ENCODE results near the gene ARVCF. TPM values are rescaled to one million over a fixed set of nuclear protein-coding genes. Genes with fewer than 3 reads are reported as not detected.

The ARVCF gene
- total and polyA plus RNA-seq, 2 donors (not counting 3 experiments of a cell fraction or from before 2014, with no cell fraction given), result 81.3 to 105 TPM

- H3K79me2 ChIP-seq (ENCODE audit: control insufficient read depth, insufficient read depth, low read length), result no peaks in the 10 kb centered on the region
- H3K4me1 ChIP-seq (ENCODE audit: control insufficient read depth, extremely low read depth, insufficient read depth, low read length), result peaks cover 19% of the 10 kb centered on the region
- ChIA-PET CTCF (interaction anchor here (0.7 to 12.2 kb wide), 11 partner anchors 9 to 244 kb away, joined by 3 to 304 read pairs (median 7); partner anchors contain the start of gene TANGO2), POLR2A (interaction anchor here (1.2 to 2.0 kb wide), 3 partner anchors 11 to 38 kb away, joined by 3 to 8 read pairs (median 7); no protein-coding TSS in a partner anchor)
- peak; percentile 82 for FAIRE-seq
- H3K27me3 ChIP-seq (ENCODE audit: control insufficient read depth in 2 of 2, insufficient read depth in 2 of 2, low read length in 2 of 2), result no peaks in the 10 kb centered on the region
- intact Hi-C loops (cut with micrococcal nuclease) (loop anchor here (1.0 to 2.0 kb wide), 3 partner anchors 11 to 38 kb away; no protein-coding TSS in a partner anchor), dilution Hi-C loops (cut with MboI; ENCODE audit: extremely low pct_ligation_motif_present, low sequenced_read_pairs) (no loop called here)
- peak; percentile 68 for DNase-seq (ENCODE audit: low read depth, low spot score)
- no peak overlapping the region for H3K4me3 ChIP-seq (replicated peaks in 1 of 3; ENCODE audit: insufficient read depth in 1 of 3, low read depth in 1 of 3, low read length in 3 of 3)
- H3K9ac ChIP-seq (replicated peaks; ENCODE audit: extremely low read depth, insufficient read depth, low read length), result peak overlapping the region; percentile 21
- BruUV-seq (replicated peaks), result no TSS peak
- H2AFZ ChIP-seq (ENCODE audit: low read depth, low read length), result no peak overlapping the region
- H3K27ac ChIP-seq (ENCODE audit: insufficient read depth, low read depth, low read length), result peak overlapping the region; percentile 65
- no peaks in the 10 kb centered on the region for H3K9me3 ChIP-seq (replicated peaks; ENCODE audit: control insufficient read depth, insufficient read depth, low read length)
- no peak for TF ChIP-seq MYC (IDR thresholded peaks at IDR 0.05; ENCODE audit: low read depth, low read length)
- peak; percentile 66 for TF ChIP-seq POLR2AphosphoS5 (IDR thresholded peaks at IDR 0.05; ENCODE audit: insufficient read depth, low read depth, low read length)
- TF ChIP-seq POLR2A (IDR thresholded peaks at IDR 0.05; ENCODE audit: low read depth, low read length), result no peak
- peak; percentile 61 for TF ChIP-seq FOS (IDR thresholded peaks at IDR 0.05; ENCODE audit: borderline replicate concordance, insufficient read depth, low read length)
- no peaks in the 10 kb centered on the region for H4K20me1 ChIP-seq (replicated peaks; ENCODE audit: control insufficient read depth, extremely low read depth, insufficient read depth, low read length)
- H3K36me3 ChIP-seq (ENCODE audit: control insufficient read depth in 2 of 2, extremely low read depth in 1 of 2, insufficient read depth in 2 of 2, low read length in 2 of 2), result peaks cover 14 to 57% of the 10 kb centered on the region in 2 experiments
- no peaks in the 10 kb centered on the region for H3K9me1 ChIP-seq (replicated peaks; ENCODE audit: control insufficient read depth, extremely low read depth, insufficient read depth, low read length)
- peak overlapping the region; percentile 16 for H3K4me2 ChIP-seq (ENCODE audit: insufficient read depth, low read length)
Observed at GRCh38 chr22:19974935-19975706, 41.5 kb downstream of the ARVCF start.

GRCh38 chr22:19974268-19974861 is 42.3 kb downstream of the ARVCF start:
- no peaks in the 10 kb centered on the region for H3K9me1 ChIP-seq (replicated peaks; ENCODE audit: control insufficient read depth, extremely low read depth, insufficient read depth, low read length)
- intact Hi-C loops (cut with micrococcal nuclease), result loop anchor here (2.0 kb wide), 1 partner anchor 20 kb away; no protein-coding TSS in a partner anchor
- CTCF ChIA-PET, result interaction anchor here (0.5 to 12.2 kb wide), 13 partner anchors 9 to 244 kb away, joined by 3 to 304 read pairs (median 6); partner anchors contain the start of gene TANGO2
- dilution Hi-C loops (cut with MboI; ENCODE audit: extremely low pct_ligation_motif_present, low sequenced_read_pairs), result no loop called here
- no peaks in the 10 kb centered on the region for H4K20me1 ChIP-seq (replicated peaks; ENCODE audit: control insufficient read depth, extremely low read depth, insufficient read depth, low read length)
- H3K4me3 ChIP-seq (replicated peaks in 1 of 3; ENCODE audit: insufficient read depth in 1 of 3, low read depth in 1 of 3, low read length in 3 of 3), result no peak overlapping the region
- H2AFZ ChIP-seq (ENCODE audit: low read depth, low read length), result no peak overlapping the region
- H3K9ac ChIP-seq (replicated peaks; ENCODE audit: extremely low read depth, insufficient read depth, low read length), result no peak overlapping the region
- peaks cover 19% of the 10 kb centered on the region for H3K4me1 ChIP-seq (ENCODE audit: control insufficient read depth, extremely low read depth, insufficient read depth, low read length)
- peak overlapping the region; percentile 65 for H3K27ac ChIP-seq (ENCODE audit: insufficient read depth, low read depth, low read length)
- TF ChIP-seq FOS (IDR thresholded peaks at IDR 0.05; ENCODE audit: borderline replicate concordance, insufficient read depth, low read length) (no peak), POLR2A (IDR thresholded peaks at IDR 0.05; ENCODE audit: low read depth, low read length) (peak; percentile 17), POLR2AphosphoS5 (IDR thresholded peaks at IDR 0.05; ENCODE audit: insufficient read depth, low read depth, low read length) (peak; percentile 37)
- POLR2A ChIA-PET, result interaction anchor here (0.6 to 2.0 kb wide), 5 partner anchors 10 to 39 kb away, joined by 3 to 8 read pairs (median 5); no protein-coding TSS in a partner anchor
- peak; percentile 93 for FAIRE-seq
- DNase-seq (ENCODE audit: low read depth, low spot score), result peak; percentile 92
- no TSS peak for BruUV-seq (replicated peaks)
- no peaks in the 10 kb centered on the region for H3K27me3 ChIP-seq (ENCODE audit: control insufficient read depth in 2 of 2, insufficient read depth in 2 of 2, low read length in 2 of 2)
- H3K36me3 ChIP-seq (ENCODE audit: control insufficient read depth in 2 of 2, extremely low read depth in 1 of 2, insufficient read depth in 2 of 2, low read length in 2 of 2), result peaks cover 14 to 58% of the 10 kb centered on the region in 2 experiments
- no peaks in the 10 kb centered on the region for H3K79me2 ChIP-seq (ENCODE audit: control insufficient read depth, insufficient read depth, low read length)
- no peaks in the 10 kb centered on the region for H3K9me3 ChIP-seq (replicated peaks; ENCODE audit: control insufficient read depth, insufficient read depth, low read length)
- no peak overlapping the region for H3K4me2 ChIP-seq (ENCODE audit: insufficient read depth, low read length)

Data from endothelial cell of umbilical vein (primary cell).